Adipocyte (in vitro differentiated cells): ENCODE measurements around the gene HMCN1.
A peak's percentile ranks its signal among the peaks of the same experiment; 100 is the strongest.
"Not testable (repeated sequence)": the region's sequence is repeated elsewhere in the genome, so short reads cannot be mapped to it uniquely, and the experiment has no call there.

Experiments used
- DNase-seq: peaks from one replicate; pipeline ENCODE4 v3.0.0-alpha.2; 2015; ENCODE audit warnings: low read depth
- H3K27me3 ChIP-seq: replicated peaks from 2 replicates; pipeline ENCODE4 v1.7.0; 2013; ENCODE audit warnings: mild to moderate bottlenecking, low read length, moderate library complexity; ENCODE audit not compliant: control insufficient read depth, insufficient read depth
- H3K36me3 ChIP-seq: 2 replicates; pipeline ENCODE4 v1.7.0; 2013; ENCODE audit warnings: low read length, mild to moderate bottlenecking, moderate library complexity; ENCODE audit not compliant: control insufficient read depth, insufficient read depth, severe bottlenecking
- H3K4me1 ChIP-seq: 2 replicates; pipeline ENCODE4 v1.7.0; 2013; ENCODE audit warnings: mild to moderate bottlenecking, low read length, moderate library complexity; ENCODE audit not compliant: control insufficient read depth, insufficient read depth
- H3K4me3 ChIP-seq: 2 replicates; pipeline ENCODE4 v1.7.0; 2013; ENCODE audit warnings: mild to moderate bottlenecking, low read length, moderate library complexity
- H3K9ac ChIP-seq: 2 replicates; pipeline ENCODE4 v1.7.0; 2013; ENCODE audit warnings: mild to moderate bottlenecking, low read length, moderate library complexity
- H3K9me3 ChIP-seq: 2 replicates; pipeline ENCODE4 v1.7.0; 2013; ENCODE audit warnings: mild to moderate bottlenecking, low read length, moderate library complexity; ENCODE audit not compliant: control insufficient read depth

The HMCN1 gene

DNA sequence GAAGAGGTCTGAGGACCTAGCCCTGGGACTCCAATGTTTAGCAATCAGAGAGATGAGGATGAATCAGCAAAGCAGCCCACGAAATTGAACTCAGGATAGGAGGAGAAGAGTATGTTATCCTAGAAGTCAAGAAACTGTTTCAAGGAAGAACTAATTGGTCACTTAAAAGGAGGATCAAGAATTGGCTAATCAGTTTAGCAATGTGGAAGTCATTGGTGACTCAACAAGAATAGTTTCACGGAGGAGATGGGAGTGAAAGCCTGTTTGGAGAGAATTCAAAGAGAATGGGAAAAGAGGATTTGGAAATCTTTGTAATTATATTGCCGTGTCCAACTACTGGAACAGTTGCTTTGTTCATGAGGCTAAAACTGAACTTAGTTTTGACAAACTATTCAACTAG is 7.4 kb downstream of the HMCN1 start:
- no peaks in the 10 kb centered on the region for H3K36me3 ChIP-seq
- H3K9me3 ChIP-seq = no peaks in the 10 kb centered on the region
- H3K27me3 ChIP-seq = no peaks in the 10 kb centered on the region
- H3K9ac ChIP-seq = no peak overlapping the region
- peak overlapping the region; percentile 33 for H3K4me3 ChIP-seq
- peak; percentile 37 for DNase-seq
- peaks cover 5% of the 10 kb centered on the region for H3K4me1 ChIP-seq

DNA sequence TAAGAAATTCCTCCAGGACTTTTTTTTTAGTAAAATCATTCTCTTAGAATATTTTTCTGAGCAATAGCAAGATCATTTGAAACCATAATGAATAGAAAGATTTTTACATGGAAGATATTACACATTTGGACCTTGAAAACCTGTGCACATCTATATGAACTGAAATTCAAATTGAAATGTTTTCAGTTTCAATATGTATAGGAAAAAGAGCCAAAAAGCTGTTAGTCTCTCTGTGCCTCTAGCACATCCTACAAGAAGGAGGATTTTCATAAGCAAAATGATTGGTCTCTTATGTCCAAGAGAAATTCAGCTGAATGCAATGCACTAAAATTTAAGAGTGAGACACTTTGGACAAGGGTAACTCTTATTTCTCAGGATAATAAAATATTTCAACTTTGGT is 8.2 kb downstream of the HMCN1 start:
- no peak overlapping the region for H3K4me3 ChIP-seq
- DNase-seq = no peak
- H3K4me1 ChIP-seq = peaks cover 5% of the 10 kb centered on the region
- no peaks in the 10 kb centered on the region for H3K9me3 ChIP-seq
- no peak overlapping the region for H3K9ac ChIP-seq
- no peaks in the 10 kb centered on the region for H3K36me3 ChIP-seq
- no peaks in the 10 kb centered on the region for H3K27me3 ChIP-seq

DNA sequence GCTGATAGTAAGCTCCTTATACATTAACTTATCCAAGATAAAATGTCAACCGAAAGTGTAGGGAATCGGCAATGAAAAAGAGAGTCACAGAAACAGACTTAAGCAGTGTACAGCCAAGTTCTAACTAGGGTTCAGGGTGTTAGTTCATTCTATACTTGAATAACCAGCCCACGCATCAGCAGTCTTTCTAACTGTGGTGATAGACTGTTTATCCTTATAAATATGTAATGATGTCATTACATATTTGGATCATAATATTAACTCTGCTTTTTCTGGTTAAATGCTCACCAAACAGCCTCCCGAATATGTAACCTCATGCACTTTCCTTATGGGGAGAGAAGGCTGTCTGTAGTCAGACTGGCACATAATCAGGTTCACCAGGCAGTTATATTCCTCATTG is 11.0 kb downstream of the HMCN1 start:
- H3K9me3 ChIP-seq = no peaks in the 10 kb centered on the region
- H3K4me1 ChIP-seq = peaks cover 10% of the 10 kb centered on the region
- H3K9ac ChIP-seq = no peak overlapping the region

DNA sequence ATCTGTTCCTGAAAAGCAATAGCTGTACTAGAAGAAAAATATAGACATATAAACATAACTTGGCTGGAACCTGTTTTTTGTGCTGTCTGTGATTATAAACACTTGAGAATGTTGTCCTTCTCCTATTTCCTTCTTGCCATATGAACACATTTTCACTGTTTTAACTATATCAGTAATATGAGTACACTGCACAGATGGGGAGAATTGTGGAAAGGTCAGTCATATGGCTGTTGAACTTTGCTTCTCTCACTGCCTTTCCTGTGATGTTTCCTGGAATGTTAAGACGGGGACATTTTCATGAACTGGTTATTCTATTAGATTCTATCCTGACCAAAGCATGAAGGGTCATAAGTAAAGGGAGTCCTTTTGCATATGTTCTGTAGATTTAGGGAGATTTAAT is 24.9 kb downstream of the HMCN1 start:
- H3K4me3 ChIP-seq = no peak overlapping the region
- H3K9me3 ChIP-seq = no peaks in the 10 kb centered on the region

More for the DNA sequence above, 11.0 kb downstream of the HMCN1 start:
- Histone ChIP-seq H3K4me3 (no peak overlapping the region), H3K27me3 (no peaks in the 10 kb centered on the region), H3K36me3 (no peaks in the 10 kb centered on the region)
- DNase-seq = no peak

DNA sequence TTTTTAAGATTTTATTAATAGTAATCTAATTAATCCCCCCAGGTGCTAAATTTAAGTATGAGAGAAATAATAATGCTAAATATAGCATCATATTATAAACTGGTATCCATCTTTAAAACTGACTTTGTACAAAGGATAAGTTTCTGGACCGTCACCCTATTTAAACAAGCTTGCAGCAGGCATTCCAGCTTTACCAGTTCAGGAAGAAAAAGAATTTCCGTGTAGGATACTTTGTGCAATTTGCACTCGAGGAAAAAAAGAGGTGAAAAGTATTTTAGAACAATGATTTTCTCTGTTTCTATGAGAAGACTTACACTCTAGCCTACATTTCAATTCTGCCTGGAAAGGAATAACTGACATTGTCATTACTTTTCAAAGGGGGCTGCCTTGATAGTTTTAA is 27.6 kb downstream of the HMCN1 start:
- H3K4me1 ChIP-seq = no peaks in the 10 kb centered on the region
- H3K27me3 ChIP-seq = no peaks in the 10 kb centered on the region
- H3K9me3 ChIP-seq = no peaks in the 10 kb centered on the region
- no peaks in the 10 kb centered on the region for H3K36me3 ChIP-seq
- no peak for DNase-seq
- no peak overlapping the region for H3K9ac ChIP-seq
- no peak overlapping the region for H3K4me3 ChIP-seq

More for the DNA sequence above, 24.9 kb downstream of the HMCN1 start:
- Histone ChIP-seq H3K27me3 (no peaks in the 10 kb centered on the region), H3K4me1 (no peaks in the 10 kb centered on the region), H3K9ac (no peak overlapping the region), H3K36me3 (no peaks in the 10 kb centered on the region)
- peak; percentile 19 for DNase-seq

DNA sequence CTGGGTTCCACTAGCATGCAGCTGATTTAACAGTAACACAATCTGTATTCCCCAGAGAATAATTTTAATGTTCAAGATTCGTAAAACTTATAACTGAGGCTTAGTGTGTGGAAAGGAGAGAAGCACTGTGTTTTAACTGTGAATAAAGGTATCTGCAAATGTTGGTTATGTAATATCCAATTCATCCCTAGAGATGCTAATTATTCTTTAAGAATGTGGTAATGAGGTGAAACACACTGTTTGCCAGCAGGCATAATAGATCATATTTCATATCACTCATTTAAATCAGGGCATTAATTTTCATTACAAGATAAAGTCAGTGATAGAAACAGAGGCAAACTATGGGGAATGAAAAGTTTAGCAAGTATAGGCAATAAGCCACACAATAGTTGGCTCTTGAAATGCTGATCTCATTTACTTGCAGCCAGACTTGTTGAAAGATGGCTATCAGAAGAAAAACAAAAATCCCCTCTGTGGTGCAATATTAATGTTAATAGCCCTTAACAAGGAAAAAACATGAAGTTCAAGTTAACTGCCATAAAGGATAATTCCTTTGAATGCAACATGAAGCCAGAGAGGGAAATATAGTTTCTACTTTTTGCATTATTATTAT is 33.4 kb downstream of the HMCN1 start:
- DNase-seq = no peak
- no peaks in the 10 kb centered on the region for H3K9me3 ChIP-seq
- no peak overlapping the region for H3K9ac ChIP-seq
- no peaks in the 10 kb centered on the region for H3K27me3 ChIP-seq
- H3K4me1 ChIP-seq = peaks cover 5% of the 10 kb centered on the region
- no peaks in the 10 kb centered on the region for H3K36me3 ChIP-seq
- H3K4me3 ChIP-seq = no peak overlapping the region

DNA sequence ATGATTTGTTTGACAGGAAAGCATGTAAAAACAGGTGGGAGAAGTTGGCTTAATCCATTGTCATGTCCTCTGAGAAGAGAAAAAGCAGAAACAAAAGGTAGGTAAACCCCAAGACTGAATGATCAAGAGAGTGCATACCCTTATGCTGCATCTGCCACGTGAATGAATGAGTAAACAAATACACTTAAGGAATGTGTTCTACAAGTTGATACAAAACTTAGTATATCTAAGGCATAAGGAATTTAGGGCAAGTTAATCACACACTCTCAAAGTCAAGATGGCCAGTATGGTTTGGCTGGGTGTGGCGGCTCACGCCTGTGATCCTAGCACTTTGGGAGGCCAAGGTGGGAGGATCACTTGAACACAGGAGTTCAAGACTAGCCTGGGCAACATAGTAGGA is 34.2 kb downstream of the HMCN1 start:
- H3K9ac ChIP-seq = no peak overlapping the region
- no peak for DNase-seq
- H3K27me3 ChIP-seq = no peaks in the 10 kb centered on the region
- H3K9me3 ChIP-seq = no peaks in the 10 kb centered on the region
- H3K36me3 ChIP-seq = no peaks in the 10 kb centered on the region
- peaks cover 5% of the 10 kb centered on the region for H3K4me1 ChIP-seq
- H3K4me3 ChIP-seq = no peak overlapping the region

DNA sequence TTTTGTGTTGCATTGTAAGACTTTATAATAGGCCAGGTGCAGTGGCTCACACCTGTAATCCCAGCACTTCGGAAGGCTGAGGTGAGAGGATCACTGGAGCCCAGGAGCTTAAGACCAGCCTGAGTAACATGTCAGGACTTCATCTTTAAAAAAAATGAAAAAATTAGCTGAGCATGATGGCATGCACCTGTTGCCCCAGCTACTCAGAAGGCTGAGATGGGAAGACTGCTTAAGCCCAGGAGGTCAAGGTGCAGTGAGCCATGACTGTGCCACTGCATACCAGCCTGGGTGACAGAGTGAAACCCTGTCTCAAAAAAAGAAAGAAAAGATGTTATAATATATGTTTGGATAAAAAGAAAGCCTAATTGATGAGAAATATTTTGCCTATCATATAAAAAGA is 34.9 kb downstream of the HMCN1 start:
- H3K36me3 ChIP-seq = no peaks in the 10 kb centered on the region
- DNase-seq = no peak
- no peaks in the 10 kb centered on the region for H3K9me3 ChIP-seq
- H3K4me3 ChIP-seq = no peak overlapping the region
- H3K9ac ChIP-seq = no peak overlapping the region
- H3K4me1 ChIP-seq = peaks cover 5% of the 10 kb centered on the region
- no peaks in the 10 kb centered on the region for H3K27me3 ChIP-seq

DNA sequence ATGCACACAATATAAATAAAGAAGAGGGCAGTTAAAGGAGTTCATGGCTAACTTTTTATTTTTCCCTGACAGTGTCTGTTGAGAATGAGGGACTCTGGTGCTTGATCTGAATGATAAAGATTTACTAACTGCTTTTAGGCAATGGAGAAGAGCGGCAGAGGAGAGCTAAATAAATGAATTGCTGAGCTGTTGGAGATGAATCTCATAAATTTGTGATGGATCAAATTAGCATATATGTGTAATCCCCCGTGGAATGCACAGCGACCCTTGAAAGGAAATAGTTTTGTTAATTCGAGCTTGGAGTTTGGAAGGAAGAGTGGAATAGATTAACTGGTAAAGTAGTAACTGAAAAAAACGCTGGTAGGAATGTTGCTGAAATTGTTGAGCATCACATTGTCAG is 40.2 kb downstream of the HMCN1 start:
- Histone ChIP-seq H3K9me3 (no peaks in the 10 kb centered on the region), H3K9ac (no peak overlapping the region), H3K4me3 (no peak overlapping the region), H3K27me3 (no peaks in the 10 kb centered on the region), H3K36me3 (no peaks in the 10 kb centered on the region), H3K4me1 (peaks cover 5% of the 10 kb centered on the region)
- no peak for DNase-seq

DNA sequence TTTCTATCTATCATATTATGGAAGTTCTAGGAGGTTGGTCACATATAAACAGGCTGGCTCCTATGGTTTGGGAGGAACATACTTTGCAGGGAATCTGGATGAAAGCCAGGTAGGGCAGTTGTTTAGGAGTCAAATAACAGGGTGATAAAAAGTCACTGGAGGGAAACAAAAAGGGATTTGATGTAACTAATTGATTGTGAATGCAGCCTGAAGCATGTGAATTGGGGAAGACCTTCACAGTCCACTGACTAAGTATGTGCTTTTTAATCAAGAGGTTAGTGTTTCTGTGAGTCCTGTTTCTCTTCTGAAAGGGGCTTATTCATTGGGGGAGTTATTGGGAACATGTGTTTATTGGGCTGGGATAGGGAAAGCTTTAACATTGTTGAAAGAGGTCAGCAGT is 41.3 kb downstream of the HMCN1 start:
- no peak overlapping the region for H3K4me3 ChIP-seq
- peaks cover 5% of the 10 kb centered on the region for H3K4me1 ChIP-seq
- H3K9me3 ChIP-seq = no peaks in the 10 kb centered on the region
- H3K27me3 ChIP-seq = no peaks in the 10 kb centered on the region
- H3K9ac ChIP-seq = no peak overlapping the region
- DNase-seq = peak; percentile 45
- no peaks in the 10 kb centered on the region for H3K36me3 ChIP-seq

DNA sequence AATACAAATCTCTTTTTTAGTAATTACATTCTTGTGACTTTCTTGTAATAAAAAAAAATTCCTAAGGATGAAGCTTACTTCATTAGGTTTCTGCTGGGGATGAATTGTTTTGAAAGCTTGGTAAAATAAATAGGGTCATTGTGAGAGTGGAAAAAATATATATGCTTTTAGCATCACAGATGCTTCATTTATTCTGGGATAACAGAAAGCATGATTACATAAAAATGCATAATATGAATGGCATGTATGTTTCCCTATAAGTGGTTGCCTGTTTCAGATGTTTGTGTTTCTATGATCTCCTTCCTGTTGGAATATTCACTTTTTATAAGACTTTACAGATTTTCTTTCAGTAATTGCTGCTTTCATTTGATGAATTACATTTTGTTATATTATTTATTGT is 42.3 kb downstream of the HMCN1 start:
- Histone ChIP-seq H3K4me3 (no peak overlapping the region), H3K9me3 (no peaks in the 10 kb centered on the region), H3K9ac (no peak overlapping the region), H3K36me3 (no peaks in the 10 kb centered on the region), H3K4me1 (peaks cover 5% of the 10 kb centered on the region), H3K27me3 (no peaks in the 10 kb centered on the region)
- DNase-seq = peak; percentile 29

DNA sequence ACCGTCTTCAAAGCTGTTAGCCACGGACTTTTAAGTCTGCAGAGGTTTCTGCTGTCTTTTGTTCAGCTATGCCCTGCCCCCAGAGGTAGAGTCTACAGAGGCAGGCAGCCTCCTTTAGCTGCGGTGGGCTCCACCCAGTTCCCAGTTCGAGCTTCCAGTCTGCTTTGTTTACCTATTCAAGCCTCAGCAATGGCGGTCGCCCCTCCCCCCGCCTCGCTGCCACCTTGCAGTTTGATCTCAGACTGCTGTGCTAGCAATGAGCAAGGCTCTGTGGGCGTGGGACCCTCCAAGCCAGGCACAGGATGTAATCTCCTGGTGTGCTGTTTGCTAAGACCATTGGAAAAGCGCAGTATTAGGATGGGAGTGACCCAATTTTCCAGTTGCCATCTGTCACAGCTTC is 49.7 kb downstream of the HMCN1 start:
- not testable (repeated sequence) for H3K9ac ChIP-seq, H3K36me3 ChIP-seq, DNase-seq, H3K27me3 ChIP-seq, H3K4me1 ChIP-seq, H3K9me3 ChIP-seq, H3K4me3 ChIP-seq
